ENCODE results near the gene SLC7A7. TPM values are rescaled to one million over a fixed set of nuclear protein-coding genes. Genes with fewer than 3 reads are reported as not detected.

SLC7A7 gene
- total RNA-seq, 1 experiment from 2014 or later: 2.3 TPM

GRCh38 chr14:22723815-22724214 lies 91.4 kb downstream of the SLC7A7 start:
- Histone ChIP-seq H3K4me3 (ENCODE audit: low read depth, low read length, poor library complexity, severe bottlenecking) (no peak overlapping the region), H3K27ac (ENCODE audit: low read depth, low read length, poor library complexity, severe bottlenecking) (no peak overlapping the region), H3K27me3 (replicated peaks; ENCODE audit: insufficient read depth, low read depth, low read length, poor library complexity) (no peaks in the 10 kb centered on the region), H3K36me3 (ENCODE audit: insufficient read depth, low read length, poor library complexity, severe bottlenecking) (no peaks in the 10 kb centered on the region), H3K4me1 (ENCODE audit: insufficient read depth, low read length, poor library complexity, severe bottlenecking) (no peaks in the 10 kb centered on the region), H3K9me3 (ENCODE audit: low read depth, low read length, poor library complexity, severe bottlenecking) (peaks cover 4% of the 10 kb centered on the region)
- ChIA-PET CTCF (no interaction called here), POLR2A (ENCODE audit: low non-redundant PET) (no interaction called here)
- TF ChIP-seq EZH2 (IDR thresholded peaks at IDR 0.05; ENCODE audit: borderline replicate concordance, low read depth, low read length, poor library complexity, severe bottlenecking) (no peak), CTCF (conservative IDR thresholded peaks at IDR 0.05; ENCODE audit: low read depth, low read length) (no peak)
- DNase-seq (ENCODE audit: low spot score): no peak
- intact Hi-C loops (cut with micrococcal nuclease; ENCODE audit: unreplicated experiment): no loop called here
- no TSS peak for BruUV-seq (replicated peaks)

Other genes with a start within 250 kb of the SLC7A7 start
- gene DAD1, start 226.2 kb downstream of the SLC7A7 start, total RNA-seq (2021): 224 and 261 TPM in 2 replicates
- gene ABHD4, start 217.1 kb downstream of the SLC7A7 start, total RNA-seq (2021): 36.6 and 40.7 TPM in 2 replicates
- not detected in 2 replicates for gene OR6J1, start 171.1 kb downstream of the SLC7A7 start, total RNA-seq (2021)
- 103 and 107 TPM in 2 replicates for gene OXA1L, start 48.7 kb downstream of the SLC7A7 start, total RNA-seq (2021)
- gene MRPL52, start 14.5 kb upstream of the SLC7A7 start, total RNA-seq (2021): 169 and 187 TPM in 2 replicates
- 91.3 and 110 TPM in 2 replicates for gene MMP14, start 21.1 kb upstream of the SLC7A7 start, total RNA-seq (2021)
- gene LRP10, start 56.3 kb upstream of the SLC7A7 start, total RNA-seq (2021): 7.8 and 11.8 TPM in 2 replicates
- 0.15 TPM in 1 of 2 replicates, not detected in the other for gene REM2, start 67.8 kb upstream of the SLC7A7 start, total RNA-seq (2021)
- 105 and 118 TPM in 2 replicates for gene RBM23, start 103.7 kb upstream of the SLC7A7 start, total RNA-seq (2021)
- 244 and 273 TPM in 2 replicates for gene PRMT5, start 113.9 kb upstream of the SLC7A7 start, total RNA-seq (2021)
- 62.7 and 73.9 TPM in 2 replicates for gene HAUS4, start 141.7 kb upstream of the SLC7A7 start, total RNA-seq (2021)
- 37.6 and 43.6 TPM in 2 replicates for gene AJUBA, start 167.1 kb upstream of the SLC7A7 start, total RNA-seq (2021)
- 9.9 and 10.8 TPM in 2 replicates for gene C14orf93, start 194.7 kb upstream of the SLC7A7 start, total RNA-seq (2021)
- 491 and 500 TPM in 2 replicates for gene PSMB5, start 219.5 kb upstream of the SLC7A7 start, total RNA-seq (2021)
- gene PSMB11, start 226.8 kb upstream of the SLC7A7 start, total RNA-seq (2021): not detected in 2 replicates
- gene CDH24, start 242.1 kb upstream of the SLC7A7 start, total RNA-seq (2021): 44.8 and 47.0 TPM in 2 replicates